Measurements from ENCODE around the gene SDHB. TPM values are rescaled to one million over a fixed set of nuclear protein-coding genes. Genes with fewer than 3 reads are reported as not detected.
A peak's percentile ranks its signal among the peaks of the same experiment; 100 is the strongest.

Gene SDHB
- total RNA-seq, 3 donors from 2014 or later: 145 to 177 (median 163) TPM

DNA sequence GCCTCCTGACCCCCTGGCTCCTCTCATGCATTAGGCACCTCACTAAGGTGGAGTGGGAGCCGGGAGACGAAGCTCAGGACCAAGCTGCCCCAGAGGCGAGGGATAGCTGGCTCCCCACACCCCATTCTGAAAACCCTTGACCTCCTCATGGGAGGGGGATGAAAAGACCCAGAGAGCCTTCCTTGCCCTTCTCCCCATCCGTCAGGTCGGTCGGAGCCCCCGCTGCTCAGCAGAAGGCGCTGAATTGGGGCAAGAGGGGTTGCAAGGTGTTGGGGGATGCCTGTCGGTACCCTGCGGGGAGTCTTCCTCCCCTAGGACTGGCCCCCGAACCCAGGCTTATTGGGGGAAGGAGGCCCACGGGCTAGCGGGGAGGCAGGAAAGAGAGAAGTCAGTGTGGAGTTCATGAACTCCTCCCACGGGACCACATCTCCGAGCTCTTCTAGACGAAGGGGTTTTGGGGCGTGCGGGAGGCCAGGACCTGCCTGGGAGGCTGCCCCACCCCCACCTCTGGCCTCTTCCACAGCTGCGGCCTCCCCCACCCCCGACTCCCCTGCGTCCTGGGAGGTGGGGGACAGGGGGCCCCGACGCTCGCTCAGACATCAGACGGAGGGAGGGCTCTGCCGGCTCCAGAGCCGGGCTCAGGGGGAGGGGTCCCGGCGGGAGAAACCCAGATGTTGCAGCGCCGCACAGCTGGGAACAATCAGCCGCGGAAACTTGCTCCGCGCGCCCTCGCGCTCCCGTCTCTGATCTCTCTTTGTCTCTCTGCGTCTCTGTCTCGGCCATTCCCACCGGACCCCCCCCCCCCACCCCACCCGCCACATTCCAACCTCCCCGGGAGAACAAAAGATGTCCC, 74.1 kb downstream of the SDHB start:
- TF ChIP-seq, protein P1, sequence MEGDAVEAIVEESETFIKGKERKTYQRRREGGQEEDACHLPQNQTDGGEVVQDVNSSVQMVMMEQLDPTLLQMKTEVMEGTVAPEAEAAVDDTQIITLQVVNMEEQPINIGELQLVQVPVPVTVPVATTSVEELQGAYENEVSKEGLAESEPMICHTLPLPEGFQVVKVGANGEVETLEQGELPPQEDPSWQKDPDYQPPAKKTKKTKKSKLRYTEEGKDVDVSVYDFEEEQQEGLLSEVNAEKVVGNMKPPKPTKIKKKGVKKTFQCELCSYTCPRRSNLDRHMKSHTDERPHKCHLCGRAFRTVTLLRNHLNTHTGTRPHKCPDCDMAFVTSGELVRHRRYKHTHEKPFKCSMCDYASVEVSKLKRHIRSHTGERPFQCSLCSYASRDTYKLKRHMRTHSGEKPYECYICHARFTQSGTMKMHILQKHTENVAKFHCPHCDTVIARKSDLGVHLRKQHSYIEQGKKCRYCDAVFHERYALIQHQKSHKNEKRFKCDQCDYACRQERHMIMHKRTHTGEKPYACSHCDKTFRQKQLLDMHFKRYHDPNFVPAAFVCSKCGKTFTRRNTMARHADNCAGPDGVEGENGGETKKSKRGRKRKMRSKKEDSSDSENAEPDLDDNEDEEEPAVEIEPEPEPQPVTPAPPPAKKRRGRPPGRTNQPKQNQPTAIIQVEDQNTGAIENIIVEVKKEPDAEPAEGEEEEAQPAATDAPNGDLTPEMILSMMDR (IDR thresholded peaks at IDR 0.05): no peak
- DNase-seq (peak in 1 of 3 donors; percentile 16), ATAC-seq (no peak)
- Histone ChIP-seq H3K36me3 (ENCODE audit: low read depth) (no peaks in the 10 kb centered on the region), H3K9me3 (no peaks in the 10 kb centered on the region), H3K4me3 (no peak overlapping the region), H3K4me1 (ENCODE audit: low read depth) (peaks cover 8% of the 10 kb centered on the region)
- intact Hi-C loops (cut with DNase I, micrococcal nuclease): no loop called here

DNA sequence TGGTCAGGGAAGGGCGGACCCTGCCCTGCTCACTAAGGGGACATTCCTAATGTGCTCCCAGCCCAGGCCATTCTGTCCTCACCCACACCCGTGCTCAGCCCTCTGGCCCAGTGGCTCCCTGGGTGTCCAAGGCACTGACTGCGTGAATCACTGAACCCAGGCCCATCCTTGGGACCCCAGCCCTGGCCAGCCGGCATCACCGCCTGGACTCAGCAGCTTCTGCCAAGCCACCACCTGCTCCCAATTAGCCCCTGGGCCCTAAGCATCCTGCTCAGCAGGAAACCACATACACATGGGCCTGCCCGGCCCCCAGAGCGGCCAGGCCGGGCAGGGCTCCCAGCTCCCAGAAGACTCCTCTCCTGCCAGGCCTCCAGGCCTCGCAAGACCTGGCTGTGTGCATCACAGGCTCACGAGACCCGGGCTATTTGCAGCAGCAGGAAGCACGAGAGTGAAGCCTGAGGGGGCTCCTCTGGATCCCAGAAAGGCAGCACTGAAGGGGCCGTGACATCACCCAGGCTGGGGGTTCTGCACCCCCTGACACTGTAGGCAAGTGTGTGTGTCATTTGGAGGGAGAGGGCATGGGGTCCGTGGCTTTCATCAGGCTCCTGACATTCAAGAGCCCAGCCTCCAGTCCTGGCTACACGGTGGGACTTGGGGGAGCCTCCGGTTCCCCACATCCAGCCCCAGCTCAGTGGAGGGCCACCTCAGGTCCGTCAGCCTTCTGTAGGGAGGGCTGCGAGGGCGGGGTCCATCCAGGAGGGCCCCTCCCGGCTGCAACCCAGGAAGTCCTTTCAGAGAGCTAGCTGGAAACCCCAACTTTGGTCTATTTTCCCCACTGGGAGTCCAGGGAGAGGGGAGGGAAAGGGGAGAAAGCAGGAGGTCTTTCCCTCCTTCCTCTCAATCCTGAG, 75.0 kb downstream of the SDHB start:
- TF ChIP-seq, protein P1 (IDR thresholded peaks at IDR 0.05): no peak
- peak in 2 of 3 donors; percentile 23 to 49 for DNase-seq
- H3K4me3 ChIP-seq: no peak overlapping the region
- ATAC-seq: peak; percentile 35
- H3K9me3 ChIP-seq: no peaks in the 10 kb centered on the region
- intact Hi-C loops (cut with DNase I, micrococcal nuclease): no loop called here
- peaks cover 8% of the 10 kb centered on the region for H3K4me1 ChIP-seq (ENCODE audit: low read depth)
- no peaks in the 10 kb centered on the region for H3K36me3 ChIP-seq (ENCODE audit: low read depth)

DNA sequence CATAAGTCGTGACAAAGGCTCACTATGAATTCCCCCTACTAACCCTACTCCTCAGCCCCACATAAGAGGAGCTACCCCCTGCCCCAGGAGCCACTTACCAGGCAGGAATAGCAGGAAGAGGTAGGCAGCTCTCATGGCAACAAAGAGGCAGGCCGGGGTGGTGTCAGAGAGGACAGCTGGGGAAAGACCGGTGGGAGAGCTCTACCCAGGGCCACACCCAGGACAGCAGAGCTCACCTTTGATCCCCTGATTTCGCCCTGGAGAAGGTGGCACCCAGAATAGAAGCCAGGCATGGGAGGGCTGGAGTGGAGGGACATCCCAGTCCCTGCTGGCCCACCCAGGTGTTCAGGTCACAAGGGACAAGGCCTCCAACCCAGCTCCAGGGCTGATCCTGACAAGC, 75.7 kb downstream of the SDHB start:
- TF ChIP-seq, protein P1 (IDR thresholded peaks at IDR 0.05): no peak
- no peak overlapping the region for H3K4me3 ChIP-seq
- peak; percentile 57 for ATAC-seq
- no peaks in the 10 kb centered on the region for H3K9me3 ChIP-seq
- no peak for DNase-seq
- intact Hi-C loops (cut with DNase I, micrococcal nuclease): no loop called here
- H3K4me1 ChIP-seq (ENCODE audit: low read depth): peaks cover 8% of the 10 kb centered on the region
- H3K36me3 ChIP-seq (ENCODE audit: low read depth): no peaks in the 10 kb centered on the region

DNA sequence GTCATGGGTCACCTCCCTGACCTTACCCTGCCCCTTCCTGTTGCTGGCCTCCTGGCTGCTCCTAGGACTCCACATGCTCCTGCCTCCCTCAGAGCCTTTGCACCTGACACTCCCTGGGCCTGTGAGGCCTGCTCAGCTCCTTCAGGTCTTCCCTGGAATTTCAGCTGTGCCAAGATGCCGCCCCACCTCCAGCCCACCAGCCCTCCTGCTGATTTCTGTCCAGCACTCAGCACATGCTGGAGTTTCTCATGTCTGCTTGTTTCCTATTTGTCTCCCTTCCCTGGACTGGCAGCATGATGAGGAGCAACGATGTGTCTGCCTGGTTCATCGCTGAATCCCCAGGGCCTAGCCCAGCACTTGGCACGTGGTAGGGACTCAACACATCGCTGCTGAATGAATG, 76.5 kb downstream of the SDHB start:
- DNase-seq (no peak), ATAC-seq (no peak)
- H3K9me3 ChIP-seq: no peaks in the 10 kb centered on the region
- intact Hi-C loops (cut with DNase I, micrococcal nuclease): no loop called here
- no peaks in the 10 kb centered on the region for H3K36me3 ChIP-seq (ENCODE audit: low read depth)
- TF ChIP-seq, protein P1 (IDR thresholded peaks at IDR 0.05): no peak
- no peak overlapping the region for H3K4me3 ChIP-seq
- H3K4me1 ChIP-seq (ENCODE audit: low read depth): peaks cover 8% of the 10 kb centered on the region

DNA sequence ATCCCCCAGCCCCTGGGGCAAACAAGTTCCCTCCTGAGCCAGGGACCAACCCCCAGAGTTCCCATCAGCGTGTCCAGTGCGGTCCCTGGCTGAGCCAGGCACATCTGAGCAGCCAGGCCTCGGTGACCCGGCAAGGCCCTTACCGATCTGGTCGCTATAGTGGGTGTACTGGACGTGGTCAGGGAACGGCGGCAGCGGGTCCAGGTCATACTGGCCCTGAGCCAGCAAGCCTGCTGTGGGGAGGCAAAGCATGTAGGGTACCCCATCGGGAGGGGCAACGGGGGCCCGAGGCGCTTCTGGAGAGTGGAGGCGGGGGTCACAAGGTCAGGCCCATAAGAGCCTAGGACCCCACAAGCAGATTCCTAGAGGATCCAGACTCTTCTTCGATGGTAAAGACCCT, 76.9 kb downstream of the SDHB start:
- H3K36me3 ChIP-seq (ENCODE audit: low read depth): no peaks in the 10 kb centered on the region
- TF ChIP-seq, protein P1 (IDR thresholded peaks at IDR 0.05): no peak
- H3K4me3 ChIP-seq: no peak overlapping the region
- H3K4me1 ChIP-seq (ENCODE audit: low read depth): peaks cover 8% of the 10 kb centered on the region
- ATAC-seq (no peak), DNase-seq (no peak)
- H3K9me3 ChIP-seq: no peaks in the 10 kb centered on the region
- intact Hi-C loops (cut with DNase I, micrococcal nuclease): no loop called here

Measured in mucosa of descending colon (tissue), 3 donors.